Gastrocnemius medialis (tissue), 4 donors: ENCODE results near the gene LUC7L2. TPM values are rescaled to one million over a fixed set of nuclear protein-coding genes. Genes with fewer than 3 reads are reported as not detected.
"Not testable (repeated sequence)": the region's sequence is repeated elsewhere in the genome, so short reads cannot be mapped to it uniquely, and the experiment has no call there.

Source experiments
- ATAC-seq, 2 donors: fragments of 150-250 bp; one replicate each; pipeline ENCODE4 v1.9.1; 2016
- DNase-seq, 2 donors: peaks; one replicate each; pipeline ENCODE4 v3.0.0-alpha.2; 2019
- H3K27ac ChIP-seq, 4 donors: fragments of 200-600 bp; sonication (generic); 1 replicate in 1 of 4; 2 replicates in 3 of 4; pipeline ENCODE4 v1.5.1; 2016 to 2018; ENCODE audit warnings: mild to moderate bottlenecking in 2 of 4, moderate library complexity in 1 of 4
- H3K27me3 ChIP-seq, 3 donors: fragments of 200-600 bp; sonication (generic) in 2 of 3; 1 replicate in 1 of 3; 2 replicates in 2 of 3; pipeline versions ENCODE4 v1.5.1 to v1.6.0; 2016 to 2019; ENCODE audit warnings: mild to moderate bottlenecking in 1 of 3, moderate library complexity in 1 of 3
- H3K36me3 ChIP-seq, 2 donors: fragments of 200-600 bp; sonication (generic) in 1 of 2; one replicate each; pipeline ENCODE4 v1.5.1; 2017 to 2018
- H3K4me1 ChIP-seq, 2 donors: fragments of 200-600 bp; sonication (generic) in 1 of 2; one replicate each; pipeline ENCODE4 v1.5.1; 2016 to 2017; ENCODE audit warnings: mild to moderate bottlenecking in 2 of 2
- H3K4me3 ChIP-seq, 4 donors: fragments of 200-600 bp; sonication (generic) in 3 of 4; 1 replicate in 1 of 4; 2 replicates in 3 of 4; pipeline ENCODE4 v1.5.1; 2016 to 2019; ENCODE audit warnings: mild to moderate bottlenecking in 2 of 4
- H3K9me3 ChIP-seq, 3 donors: fragments of 200-600 bp; sonication (generic) in 2 of 3; 1 replicate in 1 of 3; 2 replicates in 2 of 3; pipeline ENCODE4 v1.5.1; 2016 to 2019
- CTCF ChIP-seq, 5 experiments: fragments of 450-650 bp in 3 of 5; fragments of 200-600 bp in 2 of 5; sonication (generic) in 2 of 5; IDR thresholded peaks in 4 of 5; conservative IDR thresholded peaks in 1 of 5; 1 replicate in 4 of 5; 2 replicates in 1 of 5; pipeline ENCODE4 v1.5.1; 2016 to 2019; ENCODE audit warnings: antibody characterized with exemption in 5 of 5, mild to moderate bottlenecking in 3 of 5, moderate library complexity in 3 of 5
- POLR2A ChIP-seq, 2 donors: fragments of 450-650 bp; IDR thresholded peaks; one replicate each; pipeline ENCODE4 v1.6.1; 2017; ENCODE audit warnings: antibody characterized with exemption in 2 of 2, mild to moderate bottlenecking in 2 of 2, moderate library complexity in 2 of 2
- in situ Hi-C, 4 donors: fragments of 200-750 bp; cut with MboI; loops; one replicate each; pipeline versions ENCODE4 v1.15.0 to v1.8.0; 2017; ENCODE audit warnings: low sequenced_read_pairs in 4 of 4
- intact Hi-C: fragments of 100-400 bp; cut with DNase I; formaldehyde crosslinking; loops from one replicate; pipeline ENCODE4 v1.15.1; 2023; ENCODE audit warnings: low total_unique reads
- total RNA-seq, 4 donors: library from RNA; depleted of rRNA; stranded (reverse); fragments of >200 nt; gene quantifications; one replicate each; pipeline versions ENCODE4 v1.1.0 to v1.2.3, GENCODE V29; 2016

Gene LUC7L2
- total RNA-seq, 4 donors from 2014 or later, result 49.2 to 79.7 (median 54.0) TPM

GRCh38 chr7:139354729-139355128 is 5.0 kb upstream of the LUC7L2 start:
- in situ Hi-C loops, result loop anchor here in 1 of 4 donors (25.0 kb wide), 1 partner anchor 242 kb away; the partner anchor contains the start of gene ZC3HAV1

GRCh38 chr7:139355320-139355719 is 4.4 kb upstream of the LUC7L2 start:
- Histone ChIP-seq H3K9me3 (no peaks in the 10 kb centered on the region), H3K36me3 (no peaks in the 10 kb centered on the region), H3K27me3 (no peaks in the 10 kb centered on the region), H3K4me3 (no peak overlapping the region), H3K27ac (no peak overlapping the region), H3K4me1 (peaks cover 5 to 6% of the 10 kb centered on the region in 2 donors)
- DNase-seq (no peak), ATAC-seq (no peak)
- in situ Hi-C loops (loop anchor here in 1 of 4 donors (25.0 kb wide), 1 partner anchor 243 kb away; the partner anchor contains the start of gene ZC3HAV1), intact Hi-C loops (loop anchor here (5.0 kb wide), 3 partner anchors 123 to 822 kb away; partner anchors contain the start of genes KDM7A and UBN2)
- no peak for TF ChIP-seq POLR2A (IDR thresholded peaks at IDR 0.05)
- TF ChIP-seq CTCF (IDR thresholded peaks at IDR 0.05 in 4 of 5, conservative IDR thresholded peaks at IDR 0.05 in 1 of 5), result no peak

More at GRCh38 chr7:139354729-139355128, 5.0 kb upstream of the LUC7L2 start:
- H3K27me3 ChIP-seq, result no peaks in the 10 kb centered on the region
- no peaks in the 10 kb centered on the region for H3K9me3 ChIP-seq
- H3K36me3 ChIP-seq, result no peaks in the 10 kb centered on the region
- no peak for TF ChIP-seq POLR2A (IDR thresholded peaks at IDR 0.05)
- TF ChIP-seq CTCF (IDR thresholded peaks at IDR 0.05 in 4 of 5, conservative IDR thresholded peaks at IDR 0.05 in 1 of 5), result no peak
- H3K4me1 ChIP-seq, result peaks cover 5 to 6% of the 10 kb centered on the region in 2 donors
- DNase-seq, result no peak
- H3K4me3 ChIP-seq, result no peak overlapping the region
- no peak for ATAC-seq
- no peak overlapping the region for H3K27ac ChIP-seq
- intact Hi-C loops, result loop anchor here (5.0 kb wide), 3 partner anchors 122 to 823 kb away; partner anchors contain the start of genes KDM7A and UBN2

- Histone ChIP-seq H3K4me3 (peak overlapping the region; percentile 84 to 99 (median 95)), H3K4me1 (peaks cover 26 to 27% of the 10 kb centered on the region in 2 donors), H3K27ac (peak overlapping the region; percentile 99 to 100 (median 100))
- intact Hi-C loops (loop anchor here (2.0 to 5.0 kb wide), 4 partner anchors 113 to 819 kb away; partner anchors contain the start of genes KDM7A and UBN2), in situ Hi-C loops (loop anchor here in 1 of 4 donors (25.0 kb wide), 1 partner anchor 246 kb away; the partner anchor contains the start of gene ZC3HAV1)
- ATAC-seq, H3K9me3 ChIP-seq, H3K27me3 ChIP-seq, H3K36me3 ChIP-seq, DNase-seq: not testable (repeated sequence)
Observed at GRCh38 chr7:139357729-139358506, 1.8 kb upstream of the LUC7L2 start.

GRCh38 chr7:139358541-139359365 is 941 bp upstream of the LUC7L2 start:
- in situ Hi-C loops, result loop anchor here in 1 of 4 donors (25.0 kb wide), 1 partner anchor 246 kb away; the partner anchor contains the start of gene ZC3HAV1
- no peak for DNase-seq
- peak; percentile 26 to 28 for ATAC-seq
- Histone ChIP-seq H3K27me3 (no peaks in the 10 kb centered on the region), H3K36me3 (no peaks in the 10 kb centered on the region), H3K9me3 (no peaks in the 10 kb centered on the region), H3K27ac (peak overlapping the region; percentile 99 to 100 (median 100)), H3K4me3 (peak overlapping the region; percentile 84 to 99 (median 95)), H3K4me1 (peaks cover 30 to 34% of the 10 kb centered on the region in 2 donors)
- intact Hi-C loops, result loop anchor here (1.0 to 5.0 kb wide), 5 partner anchors 18 to 819 kb away; partner anchors contain the start of genes KDM7A and UBN2
- TF ChIP-seq CTCF (IDR thresholded peaks at IDR 0.05 in 4 of 5, conservative IDR thresholded peaks at IDR 0.05 in 1 of 5), result no peak
- no peak for TF ChIP-seq POLR2A (IDR thresholded peaks at IDR 0.05)
